IMR-90 (cell line): Measurements from ENCODE around the gene DUSP16. TPM values are rescaled to one million over a fixed set of nuclear protein-coding genes. Genes with fewer than 3 reads are reported as not detected.

ENCODE experiments used
- ATAC-seq: fragments of 200-7000 bp; cut with Tn5 transposase; 2 replicates; pipeline ENCODE4 v1.9.1; 2020; ENCODE audit warnings: low read depth, mild to moderate bottlenecking, moderate library complexity
- BruUV-seq: library from RNA; stranded (reverse); fragments of 400-500 nt; replicated peaks from 2 replicates; lab custom pipeline; 2021; lab: Mats Ljungman, UMichigan
- CTCF ChIA-PET: fragments of 300-600 bp; formaldehyde crosslinking; extraction: SDS; loops from one replicate; lab custom pipeline; 2021; ENCODE audit warnings: antibody characterized with exemption; lab: Yijun Ruan, JAX
- POLR2A ChIA-PET: fragments of 300-600 bp; sonication (Branson Sonifier 250); formaldehyde crosslinking; loops from one replicate; lab custom pipeline; 2022; ENCODE audit warnings: antibody characterized with exemption; ENCODE audit not compliant: unreplicated experiment; lab: Charles Lee
- DNase-seq: peaks from one replicate; pipeline ENCODE4 v3.0.0; 2013
- H2AFZ ChIP-seq: replicated peaks from 2 replicates; pipeline ENCODE3; 2013; ENCODE audit warnings: low read length, mild to moderate bottlenecking; ENCODE audit not compliant: poor library complexity
- H2AK5ac ChIP-seq: 2 replicates; pipeline ENCODE4 v1.6.1; 2013; ENCODE audit warnings: low read depth, low read length, inconsistent platforms
- H2AK9ac ChIP-seq: replicated peaks from 2 replicates; pipeline ENCODE3; 2013; ENCODE audit warnings: mild to moderate bottlenecking, low read depth, low read length, moderate library complexity; ENCODE audit not compliant: poor library complexity
- H2BK120ac ChIP-seq: 2 replicates; pipeline ENCODE4 v1.6.1; 2013; ENCODE audit warnings: low read depth, low read length, inconsistent platforms
- H2BK15ac ChIP-seq: 3 replicates; pipeline ENCODE4 v1.6.1; 2013; ENCODE audit warnings: low read depth, low read length, inconsistent platforms
- H2BK20ac ChIP-seq: 2 replicates; pipeline ENCODE4 v1.6.1; 2013; ENCODE audit warnings: low read depth, mild to moderate bottlenecking, inconsistent platforms, low read length, moderate library complexity
- H2BK5ac ChIP-seq: 2 replicates; pipeline ENCODE4 v1.6.1; 2013; ENCODE audit warnings: mild to moderate bottlenecking, low read depth, low read length, inconsistent platforms; ENCODE audit not compliant: poor library complexity, severe bottlenecking
- H3K14ac ChIP-seq: replicated peaks from 2 replicates; pipeline ENCODE4 v1.6.1; 2013; ENCODE audit warnings: low read depth, low read length, inconsistent platforms
- H3K18ac ChIP-seq: 2 replicates; pipeline ENCODE4 v1.6.1; 2013; ENCODE audit warnings: low read depth, low read length, control low read depth
- H3K23ac ChIP-seq: 2 replicates; pipeline ENCODE4 v1.6.1; 2013; ENCODE audit warnings: low read depth, low read length, inconsistent platforms
- H3K27ac ChIP-seq: 2 replicates; pipeline ENCODE4 v1.5.1; 2013; ENCODE audit warnings: mild to moderate bottlenecking, control low read depth, low read length; ENCODE audit not compliant: insufficient read depth
- H3K27me3 ChIP-seq: 2 replicates; pipeline ENCODE4 v1.6.1; 2013; ENCODE audit warnings: low read length; ENCODE audit not compliant: control insufficient read depth, insufficient read depth
- H3K36me3 ChIP-seq: 2 replicates; pipeline ENCODE4 v1.6.1; 2013; ENCODE audit warnings: low read length, mixed read lengths; ENCODE audit not compliant: control insufficient read depth, insufficient read depth
- H3K4ac ChIP-seq: 2 replicates; pipeline ENCODE4 v1.6.1; 2013; ENCODE audit warnings: low read depth, low read length, inconsistent platforms
- H3K4me1 ChIP-seq: 2 replicates; pipeline ENCODE4 v1.6.1; 2013; ENCODE audit warnings: low read length, mixed read lengths; ENCODE audit not compliant: control insufficient read depth, insufficient read depth
- H3K4me2 ChIP-seq: 2 replicates; pipeline ENCODE4 v1.6.1; 2013; ENCODE audit warnings: low read depth, mild to moderate bottlenecking, control low read depth, low read length, moderate library complexity
- H3K4me3 ChIP-seq: 2 replicates; pipeline ENCODE4 v1.5.1; 2013; ENCODE audit warnings: low read depth, mild to moderate bottlenecking, control low read depth, low read length, moderate library complexity; ENCODE audit not compliant: insufficient read depth
- H3K56ac ChIP-seq: 2 replicates; pipeline ENCODE4 v1.6.1; 2013; ENCODE audit warnings: low read length, inconsistent platforms; ENCODE audit not compliant: insufficient read depth; ENCODE audit errors: extremely low read depth
- H3K79me1 ChIP-seq, 2 experiments: 2 replicates each; pipeline ENCODE4 v1.6.1; 2013; ENCODE audit warnings: low read length in 2 of 2, inconsistent platforms in 1 of 2, low read depth in 1 of 2
- H3K9ac ChIP-seq: 2 replicates; pipeline ENCODE4 v1.6.1; 2013; ENCODE audit warnings: low read depth, low read length, control low read depth
- H3K9me1 ChIP-seq: 2 replicates; pipeline ENCODE4 v1.6.1; 2013; ENCODE audit warnings: low read length, inconsistent platforms; ENCODE audit not compliant: insufficient read depth
- H3K9me3 ChIP-seq: 2 replicates; pipeline ENCODE4 v1.6.1; 2013; ENCODE audit warnings: low read length; ENCODE audit not compliant: control insufficient read depth, insufficient read depth
- H4K20me1 ChIP-seq: 2 replicates; pipeline ENCODE4 v1.6.1; 2013; ENCODE audit warnings: low read length, inconsistent platforms; ENCODE audit not compliant: insufficient read depth
- H4K5ac ChIP-seq: 2 replicates; pipeline ENCODE4 v1.6.1; 2013; ENCODE audit warnings: mild to moderate bottlenecking, low read depth, low read length, control low read depth
- H4K8ac ChIP-seq, 2 experiments: 2 replicates each; pipeline ENCODE4 v1.6.1; 2013; ENCODE audit warnings: low read depth in 2 of 2, low read length in 2 of 2, control low read depth in 1 of 2, inconsistent platforms in 1 of 2
- H4K91ac ChIP-seq: 2 replicates; pipeline ENCODE4 v1.6.1; 2013; ENCODE audit warnings: low read depth, low read length, inconsistent platforms; ENCODE audit not compliant: insufficient read depth
- MAZ ChIP-seq: IDR thresholded peaks from 2 replicates; pipeline ENCODE4 v1.6.1; 2012; ENCODE audit warnings: low read depth, mild to moderate bottlenecking, low read length, improper control_type of control experiment, moderate library complexity, borderline replicate concordance
- WGBS, 2 experiments: methylation state at CpG; one replicate each; pipeline versions ENCODE4 v1.1.5 to v1.1.7; 2013; ENCODE audit warnings: missing lambda C conversion rate in 2 of 2; ENCODE audit not compliant: insufficient read length in 1 of 2; ENCODE audit errors: extremely low coverage in 2 of 2; 5-methylcytosine and 5-hydroxymethylcytosine counted together
- dilution Hi-C: fragments of 300-500 bp; cut with HindIII; formaldehyde crosslinking; loops from one replicate; pipeline ENCODE4 v1.14.3; 2018; ENCODE audit warnings: low sequenced_read_pairs; ENCODE audit not compliant: unreplicated experiment
- in situ Hi-C: fragments of 300-500 bp; cut with MboI; formaldehyde crosslinking; loops from 3 replicates; pipeline ENCODE4 v1.14.3; 2019; ENCODE audit warnings: low sequenced_read_pairs, inconsistent platforms, mixed read lengths
- intact Hi-C: fragments of 100-400 bp; cut with micrococcal nuclease; formaldehyde crosslinking; loops from 2 replicates; pipeline ENCODE4 v1.10.0; 2022
- polyA plus RNA-seq, 3 experiments: library from polyadenylated mRNA; depleted of rRNA; stranded (reverse); fragments of >200 nt; gene quantifications; 2 replicates each; pipeline ENCODE4 v1.2.3, GENCODE V29; 2012; ENCODE audit warnings: low replicate concordance in 1 of 3
- total RNA-seq: library from RNA; depleted of rRNA; stranded (reverse); fragments of >200 nt; gene quantifications from 2 replicates; pipeline ENCODE4 v1.2.3, GENCODE V29; 2012

Gene DUSP16
- total and polyA plus RNA-seq, 2 of the 4 experiments (the other 2 are of a cell fraction), result 4.7 to 10.0 TPM

DNA sequence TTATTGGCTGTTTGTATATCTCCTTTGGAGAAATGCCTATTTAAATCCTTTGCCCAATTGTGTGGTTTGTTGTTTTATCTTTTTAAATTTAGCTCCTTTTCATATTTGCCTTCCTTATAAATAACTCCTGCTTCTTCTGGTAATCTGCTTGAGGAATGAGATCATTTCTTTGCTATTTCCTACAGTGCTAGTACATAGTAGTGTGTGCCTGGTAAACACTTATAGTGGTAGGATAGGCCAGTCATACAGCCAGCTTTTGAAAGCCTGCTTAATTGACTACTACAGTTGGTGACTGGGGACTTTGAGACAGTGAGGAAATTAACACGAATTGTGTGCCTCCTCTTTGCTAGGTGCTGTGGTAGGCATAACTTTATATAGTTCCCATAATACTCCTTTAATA lies 137.0 kb downstream of the DUSP16 start:
- H3K27me3 ChIP-seq, result no peaks in the 10 kb centered on the region
- H2AK5ac ChIP-seq, result no peak overlapping the region
- H3K23ac ChIP-seq, result no peak overlapping the region
- BruUV-seq, result no TSS peak
- CTCF ChIA-PET, result interaction anchor here (0.6 kb wide), 2 partner anchors 89 to 336 kb away, joined by 3 to 4 read pairs; no protein-coding TSS in a partner anchor
- H3K36me3 ChIP-seq, result no peaks in the 10 kb centered on the region
- H3K79me1 ChIP-seq, result peaks cover 4 to 17% of the 10 kb centered on the region in 2 experiments; a peak in 1 of 4 replicates
- no peaks in the 10 kb centered on the region for H4K20me1 ChIP-seq
- H2BK120ac ChIP-seq, result no peak overlapping the region
- H3K9me3 ChIP-seq, result peaks cover 4% of the 10 kb centered on the region
- H3K9ac ChIP-seq, result no peak overlapping the region
- H4K5ac ChIP-seq, result no peak overlapping the region
- peaks cover 18% of the 10 kb centered on the region for H3K4me1 ChIP-seq
- no peak for TF ChIP-seq MAZ
- peak overlapping the region; percentile 42; the same call in 1 of the 2 replicates for H3K18ac ChIP-seq
- H3K4ac ChIP-seq, result no peak overlapping the region
- WGBS, 2 experiments, result no CpG with 5 or more reads among the region's 1 CpG
- POLR2A ChIA-PET, result no interaction called here
- H3K27ac ChIP-seq, result no peak overlapping the region
- no peak overlapping the region for H2AK9ac ChIP-seq
- intact Hi-C loops (no loop called here), in situ Hi-C loops (no loop called here), dilution Hi-C loops (no loop called here)
- no peak overlapping the region for H4K8ac ChIP-seq
- H2BK5ac ChIP-seq, result no peak overlapping the region
- H3K9me1 ChIP-seq, result peaks cover 4% of the 10 kb centered on the region; the same call in 1 of the 2 replicates
- H2AFZ ChIP-seq, result no peak overlapping the region
- H4K91ac ChIP-seq, result no peak overlapping the region
- peak overlapping the region; percentile 30; the same call in 1 of the 2 replicates for H2BK20ac ChIP-seq
- peak overlapping the region; percentile 23; the same call in 1 of the 2 replicates for H3K4me2 ChIP-seq
- H3K14ac ChIP-seq, result peak overlapping the region; percentile 62; the same call in 1 of the 2 replicates
- ATAC-seq, result peak; percentile 97
- H2BK15ac ChIP-seq, result 0 out of 3 replicates have a peak overlapping the region, but pooled peaks have one; percentile 3
- no peak overlapping the region for H3K56ac ChIP-seq
- DNase-seq, result peak; percentile 71
- no peak overlapping the region for H3K4me3 ChIP-seq
